Measurements from ENCODE around the gene HYDIN.
"Not testable (repeated sequence)": the region's sequence is repeated elsewhere in the genome, so short reads cannot be mapped to it uniquely, and the experiment has no call there.

Gene HYDIN

DNA sequence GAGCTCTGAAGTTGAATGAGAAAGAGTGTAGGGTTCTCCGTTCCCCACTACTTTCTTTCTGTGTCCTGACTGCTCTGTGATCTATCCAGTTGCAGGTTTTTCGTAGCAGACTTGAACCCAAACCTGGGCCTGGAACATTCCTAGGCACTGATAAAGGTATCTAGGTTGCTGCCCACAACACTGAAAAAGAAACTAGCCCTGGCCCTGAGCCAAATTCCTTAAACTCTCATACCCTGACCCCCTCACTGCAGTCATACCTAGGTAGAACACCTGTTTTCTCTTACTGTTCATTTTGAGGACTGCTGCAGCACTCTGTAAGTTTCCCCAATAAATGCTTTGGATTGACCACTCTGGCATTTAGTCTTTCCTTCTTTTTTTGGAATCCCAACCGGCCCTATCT, 5.4 kb downstream of the HYDIN start:
- no peak for DNase-seq (ENCODE audit: low spot score)

DNA sequence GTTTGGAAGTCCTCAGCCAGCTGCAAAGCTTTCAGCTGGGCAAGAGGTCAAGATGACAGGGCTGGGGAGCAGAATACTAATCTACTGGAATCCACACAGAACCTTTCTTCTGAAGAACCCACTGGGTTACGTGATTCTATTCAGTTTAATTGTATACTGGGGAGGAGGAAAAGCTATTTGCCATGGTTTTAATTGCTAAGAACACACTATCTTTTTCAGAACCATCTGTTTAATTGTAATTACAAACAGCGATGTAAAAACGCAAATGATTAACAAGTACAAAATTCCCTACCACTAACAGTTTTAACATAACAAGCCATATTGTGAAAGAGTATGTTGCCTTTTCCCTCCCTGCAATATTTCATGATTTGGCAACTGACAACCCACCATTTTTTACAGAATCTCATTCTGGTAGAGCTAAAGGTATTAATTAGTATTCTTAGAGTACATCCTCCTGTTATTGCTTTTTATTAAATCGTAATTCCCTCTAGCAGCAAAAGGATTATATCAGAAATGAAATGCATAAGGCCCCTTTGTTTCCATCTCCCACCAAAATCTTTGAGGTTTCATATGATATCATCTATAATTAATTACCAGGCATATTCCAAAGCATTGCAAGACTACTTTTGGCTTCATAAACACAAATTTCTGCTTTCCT, 12.1 kb downstream of the HYDIN start:
- no peak for DNase-seq (ENCODE audit: low spot score)

DNA sequence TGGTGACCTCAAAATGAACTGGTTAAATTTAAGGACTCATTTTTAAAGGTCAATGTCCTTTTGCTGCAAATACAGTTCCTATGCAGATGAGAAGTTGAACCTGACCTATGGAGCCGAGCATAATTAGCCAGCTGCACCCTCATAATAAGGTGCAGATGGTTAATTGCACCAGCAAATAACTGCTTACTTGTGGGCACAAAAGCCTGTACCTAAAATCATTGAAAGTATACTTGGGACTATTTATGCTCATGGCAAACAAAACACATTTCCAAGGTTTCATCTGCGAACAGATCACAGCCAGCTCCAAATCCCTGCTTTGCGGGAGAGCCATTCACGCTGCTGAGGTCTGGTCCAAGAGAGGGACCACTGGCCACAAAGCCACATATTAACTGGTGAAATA, 13.0 kb downstream of the HYDIN start:
- DNase-seq (ENCODE audit: low spot score) = no peak

DNA sequence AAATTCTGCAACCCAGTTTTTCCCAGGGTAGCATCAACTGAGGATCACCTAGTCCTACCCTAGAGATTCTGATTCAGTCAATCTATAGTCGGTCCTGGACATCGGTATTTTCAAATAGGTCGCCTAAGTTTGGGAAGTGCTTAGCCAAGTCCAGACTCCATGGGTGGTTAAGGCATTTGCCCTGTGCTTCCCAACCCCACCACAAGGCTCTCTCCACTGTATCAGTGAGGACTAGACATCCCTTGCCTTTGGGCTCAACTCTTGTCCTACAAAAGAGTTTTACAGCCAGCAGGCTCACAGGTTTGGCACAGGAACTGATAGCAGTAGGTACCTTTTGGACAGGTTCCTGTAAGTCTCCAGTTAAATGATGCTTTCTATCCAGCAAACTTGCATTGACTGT, 13.8 kb downstream of the HYDIN start:
- DNase-seq (ENCODE audit: low spot score) = no peak

DNA sequence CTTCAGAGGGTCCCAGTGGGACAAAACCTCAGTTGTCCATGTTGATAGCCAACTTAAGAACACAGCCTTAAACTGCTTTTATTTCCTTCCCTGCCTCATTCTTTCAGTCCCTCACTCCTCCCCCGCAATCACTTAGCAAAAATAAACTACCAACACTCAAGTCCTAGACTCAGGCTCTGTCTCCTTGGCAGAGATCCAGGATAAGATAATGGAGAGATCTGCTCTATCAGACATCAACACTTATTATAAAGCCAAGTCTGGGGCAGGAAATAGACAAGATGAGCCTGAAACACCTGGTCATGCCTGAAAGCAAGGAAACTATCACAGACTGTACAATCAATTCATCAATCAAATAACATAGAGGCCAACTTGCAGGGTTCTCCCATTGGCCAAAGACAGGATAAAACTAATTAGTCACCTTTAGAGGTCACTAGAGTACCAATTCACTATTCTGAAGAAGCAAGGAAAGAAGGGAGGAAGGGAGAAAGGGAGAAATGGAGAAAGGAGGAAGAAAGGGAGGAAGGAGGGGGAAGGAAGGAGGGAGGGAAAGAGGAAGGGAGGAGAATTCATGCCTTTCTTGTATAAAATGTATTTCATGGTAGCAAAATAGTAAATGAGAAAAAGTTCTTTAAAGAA, 15.7 kb downstream of the HYDIN start:
- DNase-seq (ENCODE audit: low spot score) = peak; percentile 13

DNA sequence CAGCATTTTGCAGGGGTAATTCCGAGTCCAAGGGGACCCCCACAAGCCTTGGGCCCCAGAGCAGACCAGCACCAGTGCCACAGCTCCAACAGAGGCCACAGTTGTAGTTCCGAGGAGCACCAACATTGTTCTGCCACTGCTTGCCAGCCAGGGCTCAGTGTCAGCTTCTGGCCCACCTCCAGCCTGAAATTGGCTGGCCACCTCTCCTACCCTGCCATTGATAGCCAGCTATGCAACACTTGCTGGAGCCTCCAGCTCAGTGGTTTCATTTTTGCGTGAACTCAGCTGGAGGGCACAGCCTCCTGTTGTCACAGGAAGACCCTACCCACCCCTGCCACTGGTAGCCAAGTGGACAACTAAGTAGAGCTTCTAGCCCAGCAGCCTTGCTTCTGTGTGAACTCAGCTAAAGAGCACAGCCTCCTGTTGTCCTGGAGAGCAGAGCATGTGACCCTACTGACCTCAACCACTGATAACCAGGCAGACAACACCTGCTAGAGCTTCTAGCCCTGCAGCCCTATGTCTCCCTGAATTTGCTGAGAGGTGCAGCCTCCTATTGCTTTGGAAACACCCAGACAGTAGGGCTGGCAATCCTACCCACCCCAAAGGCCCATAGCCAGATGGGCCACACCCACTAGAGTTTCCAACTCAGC, 24.9 kb downstream of the HYDIN start:
- DNase-seq (ENCODE audit: low spot score) = no peak

DNA sequence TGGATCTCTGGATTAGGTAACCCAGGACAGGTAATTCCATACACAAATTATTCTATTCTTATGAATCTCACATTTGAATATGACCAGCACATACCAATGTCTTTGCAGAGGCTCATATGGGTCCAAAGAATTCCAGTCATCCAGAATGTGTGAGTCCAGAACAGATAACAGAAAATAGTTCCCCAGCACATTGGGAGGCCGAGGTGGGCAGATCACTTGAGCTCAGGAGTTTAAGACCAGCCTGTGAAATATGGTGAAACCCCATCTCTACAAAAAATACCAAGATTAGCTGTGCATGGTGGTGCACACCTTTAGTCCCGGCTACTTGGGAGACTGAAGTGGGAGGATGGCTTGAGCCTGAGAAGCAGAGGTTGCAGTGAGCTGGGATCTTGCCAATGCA, 26.9 kb downstream of the HYDIN start:
- no peak for DNase-seq (ENCODE audit: low spot score)

DNA sequence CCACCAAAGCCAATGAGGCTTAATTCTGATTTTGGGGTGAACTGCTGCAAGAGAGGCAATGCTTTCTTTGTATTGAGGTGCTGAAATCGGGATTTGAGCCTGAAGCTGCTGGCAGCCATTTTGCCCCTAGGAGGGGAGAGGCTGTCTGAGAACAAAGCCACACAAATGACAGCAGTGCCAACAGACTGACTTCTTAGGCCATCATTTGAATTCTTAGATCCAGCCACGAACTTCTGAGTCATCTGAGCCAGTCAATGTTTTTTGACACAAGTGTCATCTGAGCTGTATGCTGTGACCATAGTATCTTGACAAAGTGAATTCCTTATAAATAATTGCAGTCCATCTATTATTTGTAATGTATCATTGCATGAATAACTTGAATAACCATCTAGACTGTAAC, 29.0 kb downstream of the HYDIN start:
- DNase-seq (ENCODE audit: low spot score) = no peak

DNA sequence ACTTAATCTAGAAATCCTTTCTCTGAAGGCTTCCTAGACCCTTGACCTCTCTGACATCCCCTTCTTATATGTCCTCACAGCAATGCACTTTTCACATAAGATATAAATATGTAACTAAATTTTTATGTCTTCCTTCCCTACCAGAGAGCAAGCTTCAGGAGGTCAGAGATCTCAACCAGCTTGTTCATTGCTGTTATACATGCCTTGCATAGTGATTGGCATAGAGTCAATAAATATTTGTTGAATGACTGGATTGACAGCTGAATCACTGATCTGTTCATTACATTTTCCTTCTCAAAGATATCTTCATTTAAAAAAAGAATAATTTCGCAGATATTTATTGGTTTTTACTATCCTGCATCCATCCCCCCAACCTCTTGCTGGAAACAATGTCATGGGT, 29.5 kb downstream of the HYDIN start:
- no peak for DNase-seq (ENCODE audit: low spot score)

DNA sequence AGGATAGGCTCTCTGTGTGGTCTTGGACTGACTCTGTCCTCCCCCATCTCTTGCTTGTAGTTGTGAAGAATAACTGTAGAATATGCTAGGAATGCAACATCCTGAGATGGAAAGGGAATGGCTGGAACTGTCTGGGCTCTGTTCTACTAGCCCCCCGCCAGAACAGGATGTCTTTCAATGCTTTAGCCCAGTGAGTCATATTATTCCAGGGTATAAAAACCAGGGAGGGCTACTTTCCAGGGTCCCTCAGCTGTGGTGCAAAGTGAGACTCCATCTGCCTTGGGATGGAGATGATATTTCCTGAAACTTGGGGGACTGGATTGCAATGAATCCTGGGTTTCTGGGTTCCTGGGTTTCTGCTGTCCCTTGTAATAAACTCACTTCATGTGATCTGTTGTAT, 32.1 kb downstream of the HYDIN start:
- no peak for DNase-seq (ENCODE audit: low spot score)

DNA sequence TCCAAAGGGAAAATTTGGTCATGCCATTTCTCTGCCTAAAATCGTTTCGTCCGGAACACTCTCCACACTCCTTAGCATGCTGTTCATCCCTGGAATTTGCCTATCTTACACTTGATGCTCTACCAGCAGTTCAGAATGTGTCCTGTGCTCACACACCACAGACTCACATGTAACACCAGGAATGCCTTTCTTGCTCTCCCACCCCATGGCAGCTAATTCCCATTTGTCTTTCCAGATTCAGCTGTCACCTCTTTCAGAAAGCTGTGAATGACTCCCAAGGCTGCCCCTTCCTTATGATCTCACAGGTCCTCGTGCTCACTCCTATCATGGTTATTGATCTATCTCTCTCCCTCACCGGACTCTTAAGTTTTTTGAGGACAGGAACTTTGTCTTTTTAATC, 38.1 kb downstream of the HYDIN start:
- no peak for DNase-seq (ENCODE audit: low spot score)

DNA sequence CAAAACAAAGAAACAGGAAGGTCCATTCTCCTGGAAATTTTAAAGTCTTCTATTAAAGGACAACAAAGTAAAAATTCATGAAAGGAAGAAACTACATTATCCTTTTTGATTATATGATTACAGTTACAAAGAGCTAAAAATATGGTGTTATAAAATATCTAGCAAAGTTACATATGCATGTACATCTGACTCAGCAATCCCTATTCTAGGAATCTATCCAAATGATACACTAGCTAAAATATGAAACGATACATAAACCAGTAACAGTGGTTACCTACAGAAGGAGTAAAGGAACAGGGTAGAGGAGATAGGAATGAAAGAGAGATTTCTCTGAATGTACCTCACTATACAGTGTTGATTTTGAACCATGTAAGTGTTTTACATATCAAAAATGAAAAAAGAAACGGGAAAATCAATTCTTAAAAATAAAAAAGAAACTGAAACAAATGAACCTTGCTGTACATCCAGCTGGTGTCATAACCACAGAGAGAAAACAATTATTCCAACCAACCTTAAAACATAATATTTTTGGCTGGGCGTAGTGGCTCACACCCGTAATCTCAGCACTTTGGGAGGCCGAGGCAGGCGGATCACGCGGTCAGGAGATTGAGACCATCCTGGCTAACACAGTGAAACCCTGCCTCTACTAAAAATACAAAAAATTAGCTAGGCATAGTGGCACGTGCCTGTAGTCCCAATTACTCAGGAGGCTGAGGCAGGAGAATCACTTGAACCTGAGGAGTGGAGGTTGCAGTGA, 41.4 kb downstream of the HYDIN start:
- DNase-seq (ENCODE audit: low spot score) = no peak

DNA sequence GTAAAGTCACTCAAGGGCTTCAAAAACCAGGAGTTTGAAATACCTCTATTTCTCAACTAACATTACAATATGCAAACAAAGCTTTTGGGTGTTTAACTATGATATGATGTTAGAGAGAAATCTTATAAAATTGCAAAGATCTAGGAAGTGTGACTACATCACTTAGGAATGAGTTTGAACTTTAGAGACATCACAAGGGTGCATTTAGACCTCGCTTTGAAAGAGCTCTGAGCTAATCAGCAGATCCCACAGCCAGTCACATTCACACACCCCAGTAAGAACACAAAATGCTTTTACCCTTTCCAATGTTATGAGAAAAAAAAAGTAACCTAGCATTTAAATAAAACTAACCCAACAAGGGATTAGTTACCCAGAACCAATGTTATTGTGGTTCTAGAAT, 45.2 kb downstream of the HYDIN start:
- no peak for DNase-seq (ENCODE audit: low spot score)

DNA sequence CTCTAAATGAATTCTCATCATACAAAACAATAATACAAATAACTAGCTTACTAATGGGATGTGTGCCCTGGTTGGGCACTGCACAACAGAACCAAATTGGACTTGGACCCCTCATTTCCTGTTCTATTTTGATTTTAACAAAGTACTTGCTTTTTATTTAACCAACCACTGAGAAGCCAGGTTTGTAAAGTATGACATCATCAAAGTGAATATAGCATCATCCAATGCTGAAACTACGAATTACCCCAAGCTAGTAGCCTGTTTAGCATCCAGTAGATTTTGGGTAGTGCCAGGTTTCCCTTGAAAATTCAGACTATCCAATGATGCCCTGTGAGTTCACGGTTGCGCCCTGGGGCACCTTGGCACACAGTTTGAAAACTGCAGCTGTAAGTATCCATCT, 51.0 kb downstream of the HYDIN start:
- DNase-seq (ENCODE audit: low spot score) = no peak

DNA sequence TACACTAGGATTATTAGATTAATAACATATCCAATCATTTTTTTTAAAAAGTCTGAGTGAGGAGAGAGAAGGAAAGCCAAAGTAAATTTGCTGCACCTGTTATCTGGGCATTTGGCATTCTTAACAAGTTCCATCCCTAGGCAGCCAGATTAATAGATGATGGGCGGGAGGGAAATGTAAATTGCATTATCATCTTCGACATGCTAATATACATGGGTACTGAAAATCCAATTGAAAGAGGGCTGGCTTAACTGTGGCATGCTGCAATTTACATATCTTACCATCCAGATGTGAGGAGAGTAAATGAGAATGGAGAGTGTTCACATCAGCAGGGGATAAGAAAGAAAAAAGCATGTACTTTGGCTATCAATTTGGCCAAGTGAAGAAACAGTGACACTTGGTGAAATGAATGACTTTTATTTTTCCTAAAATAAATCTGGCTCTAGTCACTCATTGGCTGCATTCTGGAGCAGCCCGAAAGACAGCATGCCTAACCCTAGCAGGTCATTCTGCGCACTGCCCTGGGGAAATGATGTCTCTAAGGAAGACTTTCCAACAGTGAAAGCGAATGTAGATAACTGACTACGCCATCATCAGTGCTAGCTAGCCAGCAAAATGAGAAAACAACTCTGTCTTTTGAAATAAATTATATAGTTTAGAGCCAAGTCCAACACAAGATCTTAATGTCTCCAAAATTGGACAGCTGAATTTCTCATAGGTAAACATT, 57.9 kb downstream of the HYDIN start:
- no peak for DNase-seq (ENCODE audit: low spot score)

DNA sequence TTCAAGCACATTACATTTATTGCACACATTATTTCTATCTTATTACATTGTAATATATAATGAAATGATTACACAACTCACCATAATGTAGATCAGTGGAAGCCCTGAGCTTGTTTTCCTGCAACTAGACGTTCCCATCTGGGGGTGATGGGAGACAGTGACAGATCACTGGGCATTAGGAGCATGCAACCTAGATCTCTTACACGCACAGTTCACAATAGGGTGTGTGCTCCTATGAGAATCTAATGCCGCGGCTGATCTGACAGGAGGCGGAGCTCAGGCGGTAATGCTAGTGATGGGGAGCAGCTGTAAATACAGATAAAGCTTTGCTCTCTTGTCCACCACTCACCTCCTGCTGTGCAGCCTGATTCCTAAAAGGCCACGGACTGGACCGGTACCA, 69.5 kb downstream of the HYDIN start:
- DNase-seq (ENCODE audit: low spot score) = not testable (repeated sequence)

DNA sequence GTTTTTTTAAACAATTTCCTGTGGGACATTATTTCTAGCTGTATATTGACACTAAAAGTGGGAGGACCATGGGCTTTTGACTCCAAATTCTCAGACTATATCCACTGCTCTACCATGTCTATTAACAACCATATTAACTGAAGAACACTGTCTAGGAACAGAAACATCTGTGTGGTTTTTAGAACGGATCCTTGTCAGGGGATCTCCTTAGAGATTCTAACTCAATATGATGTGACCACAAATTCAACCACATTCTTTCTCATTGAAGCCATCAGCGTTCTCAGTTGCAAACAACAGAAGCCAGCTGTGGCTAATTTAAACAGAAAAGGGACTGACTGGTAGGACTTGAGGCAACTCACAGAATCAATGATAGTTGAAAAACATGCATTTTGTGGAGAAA, 73.2 kb downstream of the HYDIN start:
- not testable (repeated sequence) for DNase-seq (ENCODE audit: low spot score)

DNA sequence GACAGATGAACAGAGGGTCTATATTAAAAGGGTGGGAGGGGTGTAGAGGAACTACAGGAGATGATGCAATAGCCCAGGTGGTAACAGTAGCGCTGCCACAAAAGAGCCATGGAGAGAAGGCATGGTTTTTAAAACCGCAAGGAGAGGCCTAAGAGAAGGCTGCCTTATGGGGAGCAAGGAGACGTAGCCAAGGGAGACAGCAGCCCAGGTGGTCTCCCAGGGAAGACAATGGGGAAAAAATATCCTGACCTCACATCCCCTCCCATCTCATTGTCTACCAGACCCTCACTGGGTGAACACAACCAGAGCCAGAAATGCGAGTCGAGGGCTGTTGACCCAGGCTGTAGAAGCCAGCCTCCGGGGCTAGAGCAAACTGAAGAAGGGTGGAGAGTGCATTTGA, 77.2 kb downstream of the HYDIN start:
- not testable (repeated sequence) for DNase-seq (ENCODE audit: low spot score)

DNA sequence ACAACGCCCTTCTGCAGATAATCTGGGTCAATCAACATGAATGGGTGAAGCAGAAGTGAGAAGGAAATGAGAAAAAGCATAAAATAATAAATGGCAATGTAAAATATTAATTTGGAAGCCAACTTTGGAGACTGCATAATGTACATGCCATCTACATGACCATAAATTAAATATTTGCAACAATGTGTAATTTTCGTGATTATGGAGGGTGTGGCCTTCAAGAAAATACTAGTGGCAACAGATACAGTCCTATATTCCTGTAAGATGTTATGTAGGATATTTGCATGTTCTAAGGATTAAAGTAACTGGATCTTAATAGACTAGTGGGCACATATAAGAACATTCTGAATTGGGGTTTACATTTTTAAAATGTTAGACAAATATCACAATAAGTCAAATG, 78.9 kb downstream of the HYDIN start:
- DNase-seq (ENCODE audit: low spot score) = not testable (repeated sequence)

DNA sequence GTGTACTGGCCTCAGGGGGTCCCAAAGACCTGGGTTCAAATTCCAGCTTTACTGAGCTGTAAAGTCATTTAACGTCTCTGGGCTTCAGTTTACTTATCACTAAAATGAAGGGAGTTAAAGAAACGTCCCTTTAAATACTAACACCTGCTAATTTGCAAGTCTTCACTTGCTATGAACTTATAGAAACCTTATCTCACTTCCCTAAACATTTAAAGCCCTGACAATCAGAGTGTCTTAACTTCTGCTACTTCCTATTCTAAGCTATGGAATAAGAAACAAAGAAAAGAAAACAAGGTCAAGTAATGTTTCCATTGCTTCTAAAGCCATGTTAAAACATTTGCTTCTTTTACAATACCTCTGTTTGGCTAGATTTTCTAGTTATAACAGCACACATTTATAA, 87.3 kb downstream of the HYDIN start:
- DNase-seq (ENCODE audit: low spot score) = not testable (repeated sequence)

DNA sequence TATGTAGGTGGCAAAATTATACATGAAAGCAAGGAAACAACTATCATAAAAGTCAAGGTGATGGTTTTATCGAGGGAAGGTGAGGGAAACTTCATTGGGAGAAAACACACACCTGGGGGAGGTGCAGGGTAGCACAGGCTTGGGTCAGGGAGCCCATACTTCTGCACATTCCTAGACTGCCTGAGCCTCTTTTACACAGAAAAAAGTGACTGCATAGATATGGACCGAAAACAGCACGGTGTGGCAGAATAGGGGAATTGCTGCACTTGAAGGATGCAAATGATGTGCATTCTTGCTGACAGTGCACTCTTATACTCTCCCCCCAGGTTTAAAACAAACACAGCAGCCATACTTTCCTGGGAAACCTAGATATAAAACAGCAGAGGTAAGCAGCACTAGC, 120.0 kb downstream of the HYDIN start:
- DNase-seq (ENCODE audit: low spot score) = not testable (repeated sequence)

DNA sequence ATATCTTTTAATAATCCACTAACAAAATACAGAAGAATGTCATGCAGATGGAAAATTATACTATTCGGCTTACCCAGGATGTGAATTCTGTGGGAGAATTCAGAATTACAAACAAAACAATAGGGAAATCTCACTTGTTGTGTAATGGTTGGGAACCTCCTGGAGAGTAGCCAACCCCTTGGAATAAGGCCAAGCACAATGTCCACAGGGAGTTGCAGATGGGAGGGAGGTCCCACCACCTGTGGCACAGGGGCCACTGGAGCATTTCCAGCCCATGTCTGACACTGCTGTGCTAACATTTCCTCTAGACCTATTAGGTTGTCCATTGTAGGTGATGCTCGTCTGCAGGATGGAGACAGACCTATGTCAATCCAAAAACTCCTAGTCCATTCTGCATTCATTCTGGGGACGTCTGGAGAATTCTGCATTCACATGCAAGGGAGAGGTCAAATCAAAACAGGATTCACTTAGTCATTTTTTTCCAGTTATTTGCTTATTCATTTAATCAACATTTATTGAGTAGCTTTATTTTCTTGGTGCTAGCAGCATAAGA, 120.8 kb downstream of the HYDIN start:
- DNase-seq (ENCODE audit: low spot score) = not testable (repeated sequence)
